Gastroesophageal sphincter (tissue), 4 donors: ENCODE measurements around the gene CRIM1. TPM values are rescaled to one million over a fixed set of nuclear protein-coding genes. Genes with fewer than 3 reads are reported as not detected.

Source experiments
- ATAC-seq: fragments of 150-250 bp; one replicate; pipeline ENCODE4 v1.9.1; 2016; ENCODE audit warnings: mild to moderate bottlenecking, moderate library complexity
- H3K27ac ChIP-seq, 4 donors: fragments of 200-600 bp; sonication (generic) in 3 of 4; 1 replicate in 3 of 4; 2 replicates in 1 of 4; pipeline ENCODE4 v1.5.1; 2016 to 2019
- H3K27me3 ChIP-seq: fragments of 200-600 bp; sonication (generic); one replicate; pipeline ENCODE4 v1.5.1; 2019
- H3K36me3 ChIP-seq, 2 donors: fragments of 200-600 bp; sonication (generic); one replicate each; pipeline ENCODE4 v1.5.1; 2019; ENCODE audit warnings: control low read depth in 1 of 2
- H3K4me1 ChIP-seq, 3 donors: fragments of 200-600 bp; sonication (generic); 1 replicate in 2 of 3; 2 replicates in 1 of 3; pipeline ENCODE4 v1.5.1; 2016 to 2019; ENCODE audit warnings: control low read depth in 2 of 3
- H3K4me3 ChIP-seq, 2 donors: fragments of 200-600 bp; sonication (generic); one replicate each; pipeline ENCODE4 v1.5.1; 2019; ENCODE audit warnings: mild to moderate bottlenecking in 1 of 2, moderate library complexity in 1 of 2
- H3K9me3 ChIP-seq, 3 donors: fragments of 200-600 bp; sonication (generic); one replicate each; pipeline ENCODE4 v1.5.1; 2017 to 2019; ENCODE audit warnings: control low read depth in 2 of 3
- EP300 ChIP-seq: sonication (generic); formaldehyde crosslinking; IDR thresholded peaks from one replicate; pipeline ENCODE4 v1.6.1; 2017; ENCODE audit warnings: antibody characterized with exemption, mild to moderate bottlenecking
- POLR2A ChIP-seq, 2 donors: fragments of 450-650 bp; IDR thresholded peaks; one replicate each; pipeline ENCODE4 v1.6.1; 2017; ENCODE audit warnings: antibody characterized with exemption in 2 of 2, mild to moderate bottlenecking in 2 of 2, moderate library complexity in 1 of 2
- POLR2AphosphoS5 ChIP-seq: sonication (generic); formaldehyde crosslinking; IDR thresholded peaks from one replicate; pipeline ENCODE4 v1.6.1; 2017; ENCODE audit warnings: antibody characterized with exemption
- WGBS, 2 donors: methylation state at CpG; one replicate each; pipeline ENCODE4 v1.1.5; 2018; ENCODE audit warnings: low coverage in 1 of 2; 5-methylcytosine and 5-hydroxymethylcytosine counted together
- total RNA-seq, 4 donors: library from RNA; depleted of rRNA; stranded (reverse); fragments of >200 nt; gene quantifications; one replicate each; pipeline ENCODE4 v1.1.0, GENCODE V29; 2016
- TF ChIP-seq, protein P1 (sequence below), 4 experiments: fragments of 200-600 bp in 2 of 4; fragments of 450-650 bp in 2 of 4; sonication (generic) in 1 of 4; IDR thresholded peaks; one replicate each; pipeline ENCODE4 v1.5.1; 2017 to 2019; ENCODE audit warnings: antibody characterized with exemption in 4 of 4, mild to moderate bottlenecking in 2 of 4, moderate library complexity in 2 of 4

CRIM1 gene
- total RNA-seq, 4 donors from 2014 or later: 150 to 342 (median 203) TPM

DNA sequence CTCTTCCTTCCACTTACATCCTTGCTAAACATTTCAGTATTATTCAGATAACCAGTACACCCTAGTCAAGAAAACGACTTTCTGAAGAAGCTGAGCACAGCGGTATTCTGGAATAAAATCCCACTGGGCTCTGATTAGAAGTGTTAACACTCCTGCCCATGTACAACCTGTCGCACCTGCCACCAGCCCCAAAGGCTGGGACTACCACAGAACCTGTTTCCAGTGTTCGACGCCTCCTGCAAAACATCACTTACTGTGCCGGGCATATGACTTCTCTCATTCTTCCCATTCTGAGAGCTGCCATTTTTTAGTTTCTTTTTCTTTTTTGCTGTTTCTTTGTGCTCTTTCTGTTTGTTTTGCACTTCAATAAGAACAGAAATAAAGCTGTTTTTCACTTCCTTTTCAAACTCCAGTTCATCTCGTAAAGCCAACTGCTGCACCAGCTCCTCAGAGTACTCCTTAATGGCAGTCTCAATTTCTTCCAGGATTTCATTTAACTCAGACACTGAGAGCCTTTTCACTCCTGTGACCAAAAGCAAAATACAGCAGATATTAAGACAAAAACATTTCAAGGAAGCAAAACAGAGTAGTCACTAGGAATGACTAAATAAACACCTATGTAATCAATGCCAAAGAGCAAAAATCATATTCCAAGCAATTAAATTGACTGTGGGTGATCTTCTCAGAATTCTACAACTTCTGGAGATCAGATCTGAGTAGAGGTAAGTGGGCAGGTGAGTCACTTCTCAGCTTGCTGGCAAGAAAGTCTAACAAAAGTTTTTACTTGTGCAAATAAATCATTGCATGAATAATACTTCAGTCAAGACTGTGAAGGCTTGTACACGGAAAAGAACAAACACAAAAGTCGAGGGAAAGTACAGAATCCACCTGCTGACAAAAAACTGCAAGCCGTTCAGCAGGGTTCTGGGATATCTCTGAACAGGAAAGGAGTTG lies 223.0 kb downstream of the CRIM1 start:
- no peak overlapping the region for H3K27ac ChIP-seq
- TF ChIP-seq, protein P1, sequence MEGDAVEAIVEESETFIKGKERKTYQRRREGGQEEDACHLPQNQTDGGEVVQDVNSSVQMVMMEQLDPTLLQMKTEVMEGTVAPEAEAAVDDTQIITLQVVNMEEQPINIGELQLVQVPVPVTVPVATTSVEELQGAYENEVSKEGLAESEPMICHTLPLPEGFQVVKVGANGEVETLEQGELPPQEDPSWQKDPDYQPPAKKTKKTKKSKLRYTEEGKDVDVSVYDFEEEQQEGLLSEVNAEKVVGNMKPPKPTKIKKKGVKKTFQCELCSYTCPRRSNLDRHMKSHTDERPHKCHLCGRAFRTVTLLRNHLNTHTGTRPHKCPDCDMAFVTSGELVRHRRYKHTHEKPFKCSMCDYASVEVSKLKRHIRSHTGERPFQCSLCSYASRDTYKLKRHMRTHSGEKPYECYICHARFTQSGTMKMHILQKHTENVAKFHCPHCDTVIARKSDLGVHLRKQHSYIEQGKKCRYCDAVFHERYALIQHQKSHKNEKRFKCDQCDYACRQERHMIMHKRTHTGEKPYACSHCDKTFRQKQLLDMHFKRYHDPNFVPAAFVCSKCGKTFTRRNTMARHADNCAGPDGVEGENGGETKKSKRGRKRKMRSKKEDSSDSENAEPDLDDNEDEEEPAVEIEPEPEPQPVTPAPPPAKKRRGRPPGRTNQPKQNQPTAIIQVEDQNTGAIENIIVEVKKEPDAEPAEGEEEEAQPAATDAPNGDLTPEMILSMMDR (IDR thresholded peaks at IDR 0.05): no peak
- TF ChIP-seq POLR2AphosphoS5: no peak
- TF ChIP-seq EP300: no peak
- TF ChIP-seq POLR2A (IDR thresholded peaks at IDR 0.05): no peak
- H3K4me3 ChIP-seq: no peak overlapping the region
- peaks cover 3 to 92% of the 10 kb centered on the region in 2 donors for H3K36me3 ChIP-seq
- WGBS, 2 donors: 87 to 92% methylated on average over 9 to 10 of the region's 10 CpGs
- peaks cover 0 to 19% (median 0%) of the 10 kb centered on the region in 3 donors for H3K4me1 ChIP-seq
- H3K9me3 ChIP-seq: no peaks in the 10 kb centered on the region
- ATAC-seq: no peak
- no peaks in the 10 kb centered on the region for H3K27me3 ChIP-seq

DNA sequence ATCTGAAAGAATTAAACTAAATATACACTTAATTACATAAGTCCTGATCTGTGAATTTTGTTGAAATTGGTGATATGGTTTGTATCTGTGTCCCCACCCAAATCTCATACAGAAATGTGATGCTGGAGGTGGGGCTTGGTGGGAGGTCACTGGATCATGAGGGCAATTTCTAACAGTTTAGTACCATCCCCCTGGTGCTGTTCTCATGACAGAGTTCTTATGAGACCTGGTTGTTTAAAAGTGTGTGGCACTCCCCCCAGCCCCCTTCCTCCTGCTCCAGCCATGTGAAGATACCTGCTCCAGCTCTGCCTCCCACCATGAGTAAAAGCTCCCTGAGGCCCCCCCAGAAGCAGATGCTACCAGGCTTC lies 223.7 kb downstream of the CRIM1 start:
- Histone ChIP-seq H3K27me3 (no peaks in the 10 kb centered on the region), H3K36me3 (peaks cover 3 to 93% of the 10 kb centered on the region in 2 donors), H3K9me3 (no peaks in the 10 kb centered on the region), H3K4me1 (peaks cover 0 to 19% (median 0%) of the 10 kb centered on the region in 3 donors), H3K27ac (no peak overlapping the region), H3K4me3 (no peak overlapping the region)
- no peak for TF ChIP-seq POLR2A (IDR thresholded peaks at IDR 0.05)
- TF ChIP-seq, protein P1 (IDR thresholded peaks at IDR 0.05): no peak
- no peak for TF ChIP-seq EP300
- no peak for TF ChIP-seq POLR2AphosphoS5
- no peak for ATAC-seq

DNA sequence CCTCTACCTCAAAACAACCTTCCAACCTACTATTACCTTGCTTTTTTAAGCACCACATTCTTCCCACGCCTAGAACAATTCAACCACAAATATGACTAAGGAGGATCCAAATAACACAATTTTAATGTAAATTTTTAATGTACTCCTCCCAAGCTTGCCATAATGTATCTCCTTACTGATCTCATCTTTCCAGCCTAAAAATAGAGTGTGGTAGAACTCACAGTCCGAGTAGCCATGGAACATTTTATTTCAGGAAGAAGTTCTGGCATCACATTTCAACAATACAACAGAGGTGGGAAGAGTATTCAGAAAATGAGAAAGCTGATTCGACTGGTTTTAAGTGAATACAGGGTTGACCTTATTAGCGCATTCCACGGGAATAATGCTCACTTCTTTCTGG lies 227.0 kb downstream of the CRIM1 start:
- H3K27me3 ChIP-seq: no peaks in the 10 kb centered on the region
- TF ChIP-seq POLR2A (IDR thresholded peaks at IDR 0.05) (no peak), EP300 (no peak), POLR2AphosphoS5 (no peak)
- TF ChIP-seq, protein P1 (IDR thresholded peaks at IDR 0.05): no peak
- WGBS, 2 donors: 55 to 78% methylated on average over 3 to 5 of the region's 5 CpGs
- peaks cover 0 to 14% (median 2%) of the 10 kb centered on the region in 3 donors for H3K4me1 ChIP-seq
- no peak overlapping the region for H3K4me3 ChIP-seq
- no peak for ATAC-seq
- peak overlapping the region in 3 of 4 donors; percentile 13 to 45 (median 23) for H3K27ac ChIP-seq
- no peaks in the 10 kb centered on the region for H3K9me3 ChIP-seq
- peaks cover 3 to 79% of the 10 kb centered on the region in 2 donors for H3K36me3 ChIP-seq

DNA sequence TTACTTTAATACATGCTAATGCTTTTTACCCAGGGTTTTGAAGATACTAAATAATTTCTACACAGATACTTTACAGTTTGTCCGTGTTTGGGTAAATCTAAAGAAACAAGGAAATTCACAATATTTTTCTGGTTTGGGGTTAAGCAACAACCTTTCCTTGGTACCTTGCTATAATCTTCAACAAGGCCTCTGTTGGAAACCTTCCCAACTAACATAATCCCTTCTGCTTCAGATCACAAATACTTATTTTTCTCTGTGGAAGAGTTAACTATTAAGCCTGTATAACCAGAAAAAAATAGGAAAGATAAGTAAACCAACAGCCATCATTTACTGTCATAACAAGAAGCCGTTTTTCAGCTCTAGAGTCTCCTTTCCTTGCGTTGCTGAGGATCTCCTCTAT lies 227.4 kb downstream of the CRIM1 start:
- ATAC-seq: no peak
- Histone ChIP-seq H3K27ac (peak overlapping the region in 2 of 4 donors; percentile 23 to 45), H3K9me3 (no peaks in the 10 kb centered on the region), H3K27me3 (no peaks in the 10 kb centered on the region), H3K4me3 (no peak overlapping the region), H3K36me3 (peaks cover 3 to 75% of the 10 kb centered on the region in 2 donors), H3K4me1 (peaks cover 0 to 14% (median 2%) of the 10 kb centered on the region in 3 donors)
- WGBS, 2 donors: 75 to 83% methylated on average over 3 of the region's 3 CpGs
- no peak for TF ChIP-seq EP300
- TF ChIP-seq POLR2A (IDR thresholded peaks at IDR 0.05): no peak

DNA sequence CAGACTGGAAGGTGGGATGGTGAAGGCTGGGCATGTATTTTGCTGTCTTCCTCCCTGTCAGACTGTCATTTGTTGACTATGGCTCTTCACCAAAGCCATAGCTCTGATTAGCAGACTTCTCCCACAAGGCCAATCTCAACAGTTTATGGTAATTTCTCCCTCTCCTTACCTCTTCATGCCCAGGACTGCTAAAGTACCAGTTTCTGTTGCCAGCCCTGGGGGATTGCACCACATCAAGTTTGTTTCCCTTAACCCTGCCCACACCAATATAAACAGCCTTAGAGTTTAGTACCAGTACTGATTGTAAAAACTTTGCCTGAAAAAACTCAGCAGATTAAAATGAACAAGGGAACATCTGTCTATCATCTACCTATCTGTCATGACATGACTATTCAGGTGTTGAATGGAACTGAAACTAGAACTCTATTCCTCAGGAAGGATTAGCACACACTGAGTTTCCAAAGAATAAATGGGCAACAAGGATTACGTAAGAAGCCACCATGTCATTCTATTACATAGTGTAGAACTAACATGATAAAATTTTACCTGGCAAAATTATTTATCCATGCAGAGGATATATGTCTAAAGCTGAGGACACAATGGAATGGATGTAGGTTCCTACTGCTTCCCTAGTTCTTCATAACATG lies 228.7 kb downstream of the CRIM1 start:
- WGBS, 2 donors: 100% methylated on average over 1 of the region's 1 CpG; no CpG with 5 or more reads in 1 of the 2 donors
- ATAC-seq: no peak
- Histone ChIP-seq H3K36me3 (peaks cover 0 to 61% of the 10 kb centered on the region in 2 donors), H3K27ac (no peak overlapping the region), H3K4me3 (no peak overlapping the region), H3K27me3 (no peaks in the 10 kb centered on the region), H3K4me1 (peaks cover 0 to 20% (median 2%) of the 10 kb centered on the region in 3 donors), H3K9me3 (no peaks in the 10 kb centered on the region)
- TF ChIP-seq, protein P1 (IDR thresholded peaks at IDR 0.05): no peak
- TF ChIP-seq EP300: no peak
- TF ChIP-seq POLR2AphosphoS5: no peak
- TF ChIP-seq POLR2A (IDR thresholded peaks at IDR 0.05): no peak
